ENCODE data around the gene NKG7. TPM values are rescaled to one million over a fixed set of nuclear protein-coding genes. Genes with fewer than 3 reads are reported as not detected.
A peak's percentile ranks its signal among the peaks of the same experiment; 100 is the strongest.

NKG7 gene
- total RNA-seq, 3 donors from 2014 or later = 2.1 TPM; not detected in 2

GRCh38 chr19:51387924-51388389 lies 15.5 kb upstream of the NKG7 start, which contains the start of gene LIM2:
Gene LIM2 (minus strand): TSS chr19:51387974. CDS start chr19:51387443, 531 bp downstream.
- DNase-seq (ENCODE audit: low spot score in 2 of 2) = no peak
- intact Hi-C loops (cut with DNase I; ENCODE audit: low total_unique reads) = no loop called here
- TF ChIP-seq, protein P1, sequence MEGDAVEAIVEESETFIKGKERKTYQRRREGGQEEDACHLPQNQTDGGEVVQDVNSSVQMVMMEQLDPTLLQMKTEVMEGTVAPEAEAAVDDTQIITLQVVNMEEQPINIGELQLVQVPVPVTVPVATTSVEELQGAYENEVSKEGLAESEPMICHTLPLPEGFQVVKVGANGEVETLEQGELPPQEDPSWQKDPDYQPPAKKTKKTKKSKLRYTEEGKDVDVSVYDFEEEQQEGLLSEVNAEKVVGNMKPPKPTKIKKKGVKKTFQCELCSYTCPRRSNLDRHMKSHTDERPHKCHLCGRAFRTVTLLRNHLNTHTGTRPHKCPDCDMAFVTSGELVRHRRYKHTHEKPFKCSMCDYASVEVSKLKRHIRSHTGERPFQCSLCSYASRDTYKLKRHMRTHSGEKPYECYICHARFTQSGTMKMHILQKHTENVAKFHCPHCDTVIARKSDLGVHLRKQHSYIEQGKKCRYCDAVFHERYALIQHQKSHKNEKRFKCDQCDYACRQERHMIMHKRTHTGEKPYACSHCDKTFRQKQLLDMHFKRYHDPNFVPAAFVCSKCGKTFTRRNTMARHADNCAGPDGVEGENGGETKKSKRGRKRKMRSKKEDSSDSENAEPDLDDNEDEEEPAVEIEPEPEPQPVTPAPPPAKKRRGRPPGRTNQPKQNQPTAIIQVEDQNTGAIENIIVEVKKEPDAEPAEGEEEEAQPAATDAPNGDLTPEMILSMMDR (IDR thresholded peaks at IDR 0.05) = no peak
- TF ChIP-seq POLR2AphosphoS5 (IDR thresholded peaks at IDR 0.05) (no peak), POLR2A (IDR thresholded peaks at IDR 0.05) (no peak)
- no peak within 1 kb of the TSS for H3K4me3 ChIP-seq
- no peaks in the 10 kb centered on the region for H3K4me1 ChIP-seq
- no peaks in the 10 kb centered on the region for H3K36me3 ChIP-seq
- H3K27ac ChIP-seq = no peak within 1 kb of the TSS
- no peaks in the 10 kb centered on the region for H3K27me3 ChIP-seq
- H3K9me3 ChIP-seq = no peaks in the 10 kb centered on the region

DNA sequence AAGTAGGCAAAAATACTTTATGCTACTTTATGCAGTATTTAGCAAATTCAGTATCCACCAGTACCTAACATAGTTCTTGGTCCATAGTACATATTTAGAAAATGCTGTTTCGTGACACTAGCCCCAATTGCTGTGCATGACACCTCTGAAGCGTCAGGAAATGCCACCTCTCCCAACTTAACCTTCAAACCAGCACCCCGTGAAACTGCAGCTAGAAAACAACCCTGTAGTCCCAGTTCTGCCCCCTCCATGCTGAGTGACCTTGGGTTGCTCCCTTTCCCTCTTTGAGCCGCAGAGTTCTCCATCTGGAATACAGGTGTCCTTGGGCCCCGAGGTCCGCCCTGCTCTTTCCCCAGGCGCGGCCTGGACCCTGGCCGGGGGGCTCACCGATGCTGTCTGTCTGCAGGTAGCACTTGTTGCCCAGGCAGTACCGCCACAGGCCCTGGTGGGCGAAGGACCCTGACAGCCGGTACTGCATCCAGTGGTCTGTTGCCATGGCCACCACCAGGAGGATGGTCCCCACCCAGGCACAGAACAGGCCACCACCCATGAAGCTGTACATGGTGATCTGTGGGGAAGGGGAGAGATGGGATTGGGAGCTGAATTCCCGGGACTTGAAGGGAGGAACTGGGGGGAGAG lies 14.5 kb upstream of the NKG7 start:
- Histone ChIP-seq H3K27me3 (no peaks in the 10 kb centered on the region), H3K36me3 (no peaks in the 10 kb centered on the region), H3K9me3 (no peaks in the 10 kb centered on the region), H3K4me3 (no peak overlapping the region), H3K27ac (no peak overlapping the region), H3K4me1 (no peaks in the 10 kb centered on the region)
- DNase-seq (ENCODE audit: low spot score in 2 of 2) = no peak
- no peak for TF ChIP-seq POLR2AphosphoS5 (IDR thresholded peaks at IDR 0.05)
- no peak for TF ChIP-seq POLR2A (IDR thresholded peaks at IDR 0.05)
- TF ChIP-seq, protein P1 (IDR thresholded peaks at IDR 0.05) = no peak
- intact Hi-C loops (cut with DNase I; ENCODE audit: low total_unique reads) = no loop called here

DNA sequence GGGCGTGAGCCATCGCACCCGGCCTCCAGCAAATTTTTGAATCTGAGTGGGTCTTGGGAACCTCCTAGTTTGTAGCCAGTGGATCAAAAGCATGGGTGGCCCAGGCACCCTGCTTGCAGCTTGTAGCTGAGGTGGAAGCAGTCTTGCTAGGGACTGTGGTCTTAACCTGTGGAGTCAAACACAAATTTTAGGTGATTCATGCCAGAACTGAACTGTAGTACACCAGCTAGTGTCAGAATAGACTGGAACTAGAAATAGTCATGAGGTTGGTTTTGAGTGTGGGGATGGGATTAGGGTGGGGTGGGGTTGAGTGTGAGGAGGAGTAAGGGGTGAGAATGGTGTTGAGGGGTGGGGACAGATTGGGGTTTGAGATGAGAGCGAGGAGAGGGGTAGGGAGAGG lies 9.6 kb upstream of the NKG7 start:
- Histone ChIP-seq H3K9me3 (no peaks in the 10 kb centered on the region), H3K27me3 (no peaks in the 10 kb centered on the region), H3K36me3 (no peaks in the 10 kb centered on the region), H3K4me3 (no peak overlapping the region), H3K4me1 (no peaks in the 10 kb centered on the region), H3K27ac (no peak overlapping the region)
- no peak for DNase-seq (ENCODE audit: low spot score in 2 of 2)
- no peak for TF ChIP-seq POLR2AphosphoS5 (IDR thresholded peaks at IDR 0.05)
- TF ChIP-seq, protein P1 (IDR thresholded peaks at IDR 0.05) = no peak
- TF ChIP-seq POLR2A (IDR thresholded peaks at IDR 0.05) = no peak
- intact Hi-C loops (cut with DNase I; ENCODE audit: low total_unique reads) = no loop called here

- Histone ChIP-seq H3K27ac (no peak overlapping the region), H3K4me3 (no peak overlapping the region), H3K27me3 (no peaks in the 10 kb centered on the region), H3K4me1 (no peaks in the 10 kb centered on the region), H3K36me3 (no peaks in the 10 kb centered on the region), H3K9me3 (no peaks in the 10 kb centered on the region)
- DNase-seq (ENCODE audit: low spot score in 2 of 2) = peak in 1 of 2 donors; percentile 42
- intact Hi-C loops (cut with DNase I; ENCODE audit: low total_unique reads) = no loop called here
- TF ChIP-seq, protein P1 (IDR thresholded peaks at IDR 0.05) = no peak
- no peak for TF ChIP-seq POLR2A (IDR thresholded peaks at IDR 0.05)
- no peak for TF ChIP-seq POLR2AphosphoS5 (IDR thresholded peaks at IDR 0.05)
Observed at GRCh38 chr19:51380379-51380778, 7.9 kb upstream of the NKG7 start.

DNA sequence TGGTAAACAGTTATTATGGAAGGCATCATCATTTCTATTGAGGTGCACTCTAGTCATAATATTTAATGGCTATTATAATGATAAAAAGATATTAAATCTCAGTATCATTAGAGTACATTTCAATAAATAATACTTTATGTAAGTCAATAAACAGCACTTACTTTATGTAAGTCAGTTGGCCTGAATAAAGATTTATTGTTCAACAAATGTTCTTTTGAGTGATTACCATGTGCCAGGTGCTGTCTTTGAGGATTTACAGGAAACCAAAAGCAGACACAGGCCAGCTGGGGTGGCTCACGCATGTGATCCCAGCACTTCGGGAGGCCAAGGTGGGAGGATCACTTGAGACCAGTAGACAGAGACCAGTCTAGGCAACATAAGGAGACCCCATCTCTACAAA lies 5.0 kb upstream of the NKG7 start:
- H3K9me3 ChIP-seq = no peaks in the 10 kb centered on the region
- TF ChIP-seq POLR2A (IDR thresholded peaks at IDR 0.05) = no peak
- no peak for TF ChIP-seq POLR2AphosphoS5 (IDR thresholded peaks at IDR 0.05)
- TF ChIP-seq, protein P1 (IDR thresholded peaks at IDR 0.05) = no peak
- peak in 1 of 2 donors; percentile 7 for DNase-seq (ENCODE audit: low spot score in 2 of 2)
- no peak overlapping the region for H3K27ac ChIP-seq
- H3K4me3 ChIP-seq = no peak overlapping the region
- intact Hi-C loops (cut with DNase I; ENCODE audit: low total_unique reads) = no loop called here
- H3K4me1 ChIP-seq = no peaks in the 10 kb centered on the region
- no peaks in the 10 kb centered on the region for H3K27me3 ChIP-seq
- no peaks in the 10 kb centered on the region for H3K36me3 ChIP-seq

All from breast epithelium (tissue), 4 donors.